ENCODE measurements around the gene FZD10. TPM values are rescaled to one million over a fixed set of nuclear protein-coding genes. Genes with fewer than 3 reads are reported as not detected.

The FZD10 gene
- total RNA-seq, 1 experiment from 2014 or later: not detected

- ChIA-PET POLR2A (ENCODE audit: unreplicated experiment) (no interaction called here), CTCF (no interaction called here)
- intact Hi-C loops (cut with micrococcal nuclease; ENCODE audit: unreplicated experiment): no loop called here
- H3K36me3 ChIP-seq (ENCODE audit: low read depth): no peaks in the 10 kb centered on the region
- H4K20me1 ChIP-seq (ENCODE audit: insufficient read depth): no peaks in the 10 kb centered on the region
- no peaks in the 10 kb centered on the region for H3K79me2 ChIP-seq (ENCODE audit: low read depth)
- H3K4me2 ChIP-seq: no peak overlapping the region
- no peaks in the 10 kb centered on the region for H3K4me1 ChIP-seq (replicated peaks; ENCODE audit: insufficient read depth)
- DNase-seq: no peak
- H3F3A ChIP-seq (ENCODE audit: insufficient read depth, low read depth): no peaks in the 10 kb centered on the region
- no peak overlapping the region for H3K27ac ChIP-seq
- H3K9me2 ChIP-seq (ENCODE audit: insufficient read depth): no peaks in the 10 kb centered on the region
- TF ChIP-seq, protein P1, sequence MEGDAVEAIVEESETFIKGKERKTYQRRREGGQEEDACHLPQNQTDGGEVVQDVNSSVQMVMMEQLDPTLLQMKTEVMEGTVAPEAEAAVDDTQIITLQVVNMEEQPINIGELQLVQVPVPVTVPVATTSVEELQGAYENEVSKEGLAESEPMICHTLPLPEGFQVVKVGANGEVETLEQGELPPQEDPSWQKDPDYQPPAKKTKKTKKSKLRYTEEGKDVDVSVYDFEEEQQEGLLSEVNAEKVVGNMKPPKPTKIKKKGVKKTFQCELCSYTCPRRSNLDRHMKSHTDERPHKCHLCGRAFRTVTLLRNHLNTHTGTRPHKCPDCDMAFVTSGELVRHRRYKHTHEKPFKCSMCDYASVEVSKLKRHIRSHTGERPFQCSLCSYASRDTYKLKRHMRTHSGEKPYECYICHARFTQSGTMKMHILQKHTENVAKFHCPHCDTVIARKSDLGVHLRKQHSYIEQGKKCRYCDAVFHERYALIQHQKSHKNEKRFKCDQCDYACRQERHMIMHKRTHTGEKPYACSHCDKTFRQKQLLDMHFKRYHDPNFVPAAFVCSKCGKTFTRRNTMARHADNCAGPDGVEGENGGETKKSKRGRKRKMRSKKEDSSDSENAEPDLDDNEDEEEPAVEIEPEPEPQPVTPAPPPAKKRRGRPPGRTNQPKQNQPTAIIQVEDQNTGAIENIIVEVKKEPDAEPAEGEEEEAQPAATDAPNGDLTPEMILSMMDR (conservative IDR thresholded peaks at IDR 0.05): no peak
- TF ChIP-seq EZH2 (IDR thresholded peaks at IDR 0.05; ENCODE audit: low read depth): no peak
- H3K27me3 ChIP-seq (ENCODE audit: insufficient read depth, low read depth): peaks cover 28% of the 10 kb centered on the region
- H3K4me3 ChIP-seq: no peak overlapping the region
- BruUV-seq (replicated peaks): no TSS peak
- H3K9me3 ChIP-seq (ENCODE audit: insufficient read depth, low read depth): no peaks in the 10 kb centered on the region
- H2AFZ ChIP-seq: no peak overlapping the region
Measured at GRCh38 chr12:130121226-130122000, 40.9 kb upstream of the FZD10 start.

DNA sequence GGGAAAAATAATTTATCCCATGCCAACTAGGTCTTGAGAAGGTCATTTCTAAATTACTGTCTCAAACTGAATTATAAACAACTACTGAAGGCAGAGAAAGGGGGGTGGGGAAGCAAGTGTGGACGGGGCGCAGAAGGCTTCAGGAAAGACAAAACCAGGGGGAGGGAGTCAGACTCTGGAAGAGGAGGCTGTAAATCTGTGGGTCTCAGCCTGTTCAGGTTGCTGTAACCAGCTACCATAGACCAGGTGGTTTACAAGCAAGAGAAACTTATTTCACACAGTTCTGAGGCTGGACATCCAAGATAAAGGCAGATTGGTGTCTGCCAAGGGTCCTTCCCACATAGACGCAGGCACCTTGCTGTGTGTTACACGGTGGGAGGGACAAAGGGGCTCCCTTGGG, 39.9 kb upstream of the FZD10 start:
- CTCF ChIA-PET: no interaction called here
- Histone ChIP-seq H2AFZ (no peak overlapping the region), H3K79me2 (ENCODE audit: low read depth) (no peaks in the 10 kb centered on the region), H3K36me3 (ENCODE audit: low read depth) (no peaks in the 10 kb centered on the region), H3K4me1 (replicated peaks; ENCODE audit: insufficient read depth) (no peaks in the 10 kb centered on the region), H3K9me3 (ENCODE audit: insufficient read depth, low read depth) (no peaks in the 10 kb centered on the region), H3K9me2 (ENCODE audit: insufficient read depth) (no peaks in the 10 kb centered on the region), H3K4me2 (no peak overlapping the region), H3K27ac (no peak overlapping the region), H4K20me1 (ENCODE audit: insufficient read depth) (no peaks in the 10 kb centered on the region), H3F3A (ENCODE audit: insufficient read depth, low read depth) (no peaks in the 10 kb centered on the region), H3K4me3 (no peak overlapping the region), H3K27me3 (ENCODE audit: insufficient read depth, low read depth) (peaks cover 25% of the 10 kb centered on the region)
- POLR2A ChIA-PET (ENCODE audit: unreplicated experiment): no interaction called here
- no peak for DNase-seq
- intact Hi-C loops (cut with micrococcal nuclease; ENCODE audit: unreplicated experiment): no loop called here
- TF ChIP-seq EZH2 (IDR thresholded peaks at IDR 0.05; ENCODE audit: low read depth): no peak
- TF ChIP-seq, protein P1 (conservative IDR thresholded peaks at IDR 0.05): no peak
- BruUV-seq (replicated peaks): no TSS peak

- no peaks in the 10 kb centered on the region for H3K79me2 ChIP-seq (ENCODE audit: low read depth)
- H3K9me2 ChIP-seq (ENCODE audit: insufficient read depth): no peaks in the 10 kb centered on the region
- no peak overlapping the region for H3K4me3 ChIP-seq
- ChIA-PET POLR2A (ENCODE audit: unreplicated experiment) (no interaction called here), CTCF (no interaction called here)
- no peak overlapping the region for H2AFZ ChIP-seq
- H3K27ac ChIP-seq: no peak overlapping the region
- H3K27me3 ChIP-seq (ENCODE audit: insufficient read depth, low read depth): peaks cover 34% of the 10 kb centered on the region
- H3K4me2 ChIP-seq: no peak overlapping the region
- DNase-seq: no peak
- TF ChIP-seq EZH2 (IDR thresholded peaks at IDR 0.05; ENCODE audit: low read depth): no peak
- TF ChIP-seq, protein P1 (conservative IDR thresholded peaks at IDR 0.05): no peak
- no TSS peak for BruUV-seq (replicated peaks)
- no peaks in the 10 kb centered on the region for H3K9me3 ChIP-seq (ENCODE audit: insufficient read depth, low read depth)
- H3F3A ChIP-seq (ENCODE audit: insufficient read depth, low read depth): no peaks in the 10 kb centered on the region
- no peaks in the 10 kb centered on the region for H3K36me3 ChIP-seq (ENCODE audit: low read depth)
- intact Hi-C loops (cut with micrococcal nuclease; ENCODE audit: unreplicated experiment): no loop called here
- H3K4me1 ChIP-seq (replicated peaks; ENCODE audit: insufficient read depth): no peaks in the 10 kb centered on the region
- H4K20me1 ChIP-seq (ENCODE audit: insufficient read depth): no peaks in the 10 kb centered on the region
Measured at GRCh38 chr12:130124106-130124505, 38.2 kb upstream of the FZD10 start.
